ENCODE data around the gene LIG1.

DNA sequence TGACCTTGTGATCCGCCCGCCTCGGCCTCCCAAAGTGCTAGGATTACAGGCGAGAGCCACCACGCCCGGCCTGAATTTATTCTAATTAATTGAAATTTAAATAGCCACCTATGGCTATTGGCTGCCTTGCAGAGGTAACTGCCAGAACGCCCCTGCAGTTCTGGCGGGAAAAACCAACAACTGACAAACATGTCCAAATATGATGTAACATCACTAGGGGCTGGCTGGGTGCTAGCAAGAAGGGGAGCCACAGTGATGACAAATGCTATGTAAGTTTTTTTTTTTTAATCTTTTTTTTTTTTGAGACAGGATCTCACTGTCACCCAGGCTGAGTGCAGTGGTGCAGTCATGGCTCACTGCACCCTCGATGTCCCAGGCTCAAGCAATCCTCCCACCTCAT lies 13.2 kb upstream of the LIG1 start:
- TF ChIP-seq POLR2A (IDR thresholded peaks at IDR 0.05) = no peak
- TF ChIP-seq, protein P1, sequence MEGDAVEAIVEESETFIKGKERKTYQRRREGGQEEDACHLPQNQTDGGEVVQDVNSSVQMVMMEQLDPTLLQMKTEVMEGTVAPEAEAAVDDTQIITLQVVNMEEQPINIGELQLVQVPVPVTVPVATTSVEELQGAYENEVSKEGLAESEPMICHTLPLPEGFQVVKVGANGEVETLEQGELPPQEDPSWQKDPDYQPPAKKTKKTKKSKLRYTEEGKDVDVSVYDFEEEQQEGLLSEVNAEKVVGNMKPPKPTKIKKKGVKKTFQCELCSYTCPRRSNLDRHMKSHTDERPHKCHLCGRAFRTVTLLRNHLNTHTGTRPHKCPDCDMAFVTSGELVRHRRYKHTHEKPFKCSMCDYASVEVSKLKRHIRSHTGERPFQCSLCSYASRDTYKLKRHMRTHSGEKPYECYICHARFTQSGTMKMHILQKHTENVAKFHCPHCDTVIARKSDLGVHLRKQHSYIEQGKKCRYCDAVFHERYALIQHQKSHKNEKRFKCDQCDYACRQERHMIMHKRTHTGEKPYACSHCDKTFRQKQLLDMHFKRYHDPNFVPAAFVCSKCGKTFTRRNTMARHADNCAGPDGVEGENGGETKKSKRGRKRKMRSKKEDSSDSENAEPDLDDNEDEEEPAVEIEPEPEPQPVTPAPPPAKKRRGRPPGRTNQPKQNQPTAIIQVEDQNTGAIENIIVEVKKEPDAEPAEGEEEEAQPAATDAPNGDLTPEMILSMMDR (IDR thresholded peaks at IDR 0.05) = no peak
